K562 (cell line): ENCODE results near the gene PLA2G4F. TPM values are rescaled to one million over a fixed set of nuclear protein-coding genes. Genes with fewer than 3 reads are reported as not detected.

Experiments used
- ATAC-seq: fragments of 200-7000 bp; cut with Tn5 transposase; 3 replicates; pipeline ENCODE4 v1.9.1; 2020; ENCODE audit warnings: moderate library complexity
- Bru-seq: library from RNA; stranded (reverse); fragments of 400-500 nt; gene quantifications from one replicate; lab custom pipeline; 2021; lab: Mats Ljungman, UMichigan
- BruChase-seq, 2 experiments: library from RNA; stranded (reverse); fragments of 400-500 nt; gene quantifications; one replicate each; lab custom pipeline; 2021; lab: Mats Ljungman, UMichigan
- BruUV-seq: library from RNA; stranded (reverse); fragments of 400-500 nt; replicated peaks from 2 replicates; lab custom pipeline; 2021; lab: Mats Ljungman, UMichigan
- CTCF ChIA-PET: fragments of 300-600 bp; formaldehyde crosslinking; extraction: SDS; loops from one replicate; lab custom pipeline; 2021; ENCODE audit warnings: low intra/inter-chr PET ratio; lab: Yijun Ruan, JAX
- POLR2A ChIA-PET: fragments of 300-600, 350-650 bp; sonication (Branson Sonifier 250); formaldehyde crosslinking; extraction: SDS; loops from one replicate; lab custom pipeline; 2021; ENCODE audit warnings: antibody characterized with exemption, inconsistent platforms; lab: Yijun Ruan, JAX
- DNase-seq, 4 experiments: peaks; one replicate each; pipeline versions ENCODE4 v3.0.0 to v3.0.0-alpha.2; 2011 to 2018; ENCODE audit warnings: low spot score in 3 of 4, mixed read lengths in 3 of 4; ENCODE audit errors: extremely low read depth in 1 of 4
- FAIRE-seq: peaks from 2 replicates; lab custom pipeline; 2011; peaks lifted over from hg19 to GRCh38; lab: Jason Lieb, UNC
- H2AFZ ChIP-seq: 2 replicates; pipeline ENCODE4 v1.6.0; 2011; ENCODE audit warnings: low read depth, low read length, control low read depth, inconsistent platforms
- H3K27ac ChIP-seq: fragments of 200-600 bp; 3 replicates; pipeline ENCODE4 v1.8.0; 2011; ENCODE audit warnings: low read depth, mild to moderate bottlenecking, control low read depth, inconsistent platforms, low read length, moderate library complexity, mixed read lengths; ENCODE audit errors: extremely low read depth
- H3K27me3 ChIP-seq, 2 experiments: fragments of 300-600 bp in 1 of 2; 2 replicates in 1 of 2; 3 replicates in 1 of 2; pipeline versions ENCODE4 v1.6.0 to v1.8.0; 2011; ENCODE audit warnings: inconsistent platforms in 2 of 2, low read length in 2 of 2, mild to moderate bottlenecking in 1 of 2, mixed read lengths in 1 of 2, moderate library complexity in 1 of 2; ENCODE audit not compliant: control insufficient read depth in 2 of 2, insufficient read depth in 2 of 2
- H3K36me3 ChIP-seq: fragments of 300-600 bp; 3 replicates; pipeline ENCODE4 v1.8.0; 2011; ENCODE audit warnings: mild to moderate bottlenecking, low read length, inconsistent platforms; ENCODE audit not compliant: control insufficient read depth, insufficient read depth
- H3K4me1 ChIP-seq, 2 experiments: fragments of 200-600 bp in 1 of 2; replicated peaks in 1 of 2; 2 replicates in 1 of 2; 3 replicates in 1 of 2; pipeline versions ENCODE4 v1.5.1 to v1.8.0; 2011; ENCODE audit warnings: inconsistent platforms in 2 of 2, low read length in 2 of 2, mild to moderate bottlenecking in 1 of 2, mixed read lengths in 1 of 2, moderate library complexity in 1 of 2; ENCODE audit not compliant: control insufficient read depth in 2 of 2, insufficient read depth in 2 of 2
- H3K4me2 ChIP-seq: 2 replicates; pipeline ENCODE4 v1.6.1; 2011; ENCODE audit warnings: low read length, control low read depth, inconsistent platforms, mixed read lengths; ENCODE audit not compliant: insufficient read depth
- H3K4me3 ChIP-seq: fragments of 200-600 bp; sonication (generic), shearing (Covaris generic); 2 replicates; pipeline ENCODE4 v1.5.1; 2016; ENCODE audit warnings: control low read depth, inconsistent platforms
- H3K79me2 ChIP-seq: fragments of 200-600 bp; 3 replicates; pipeline ENCODE4 v1.8.0; 2011; ENCODE audit warnings: low read length, inconsistent platforms; ENCODE audit not compliant: control insufficient read depth, insufficient read depth
- H3K9ac ChIP-seq, 2 experiments: 2 replicates each; pipeline versions ENCODE4 v1.6.0 to v1.6.1; 2011; ENCODE audit warnings: low read depth in 2 of 2, low read length in 2 of 2, control low read depth in 1 of 2, inconsistent platforms in 1 of 2, mild to moderate bottlenecking in 1 of 2, mixed read lengths in 1 of 2; ENCODE audit not compliant: insufficient read depth in 1 of 2
- H3K9me1 ChIP-seq: one replicate; pipeline ENCODE4 v1.6.0; 2011; ENCODE audit warnings: inconsistent platforms, mild to moderate bottlenecking, low read length, moderate library complexity; ENCODE audit not compliant: control insufficient read depth, insufficient read depth
- H3K9me3 ChIP-seq: replicated peaks from 2 replicates; pipeline ENCODE4 v1.5.1; 2011; ENCODE audit warnings: low read depth, low read length, inconsistent platforms; ENCODE audit not compliant: control insufficient read depth, insufficient read depth
- H4K20me1 ChIP-seq: replicated peaks from 2 replicates; pipeline ENCODE4 v1.6.1; 2011; ENCODE audit warnings: low read length, inconsistent platforms, mixed read lengths; ENCODE audit not compliant: control insufficient read depth, insufficient read depth
- DDX20 ChIP-seq: fragments of 450-650 bp; IDR thresholded peaks from 2 replicates; pipeline ENCODE4 v1.6.1; 2016; ENCODE audit warnings: missing genetic modification characterization, low read depth, mild to moderate bottlenecking, missing compliant biosample characterization, moderate library complexity
- DIDO1 ChIP-seq: fragments of 450-650 bp; IDR thresholded peaks from 2 replicates; pipeline ENCODE4 v1.6.1; 2016; ENCODE audit warnings: low read depth, missing biosample characterization, missing genetic modification characterization
- JUNB ChIP-seq: fragments of 450-650 bp; formaldehyde crosslinking; conservative IDR thresholded peaks from 2 replicates; pipeline ENCODE4 v1.4.0; 2020; ENCODE audit warnings: mild to moderate bottlenecking
- KLF16 ChIP-seq: IDR thresholded peaks from 2 replicates; pipeline ENCODE4 v1.6.1; 2016; ENCODE audit warnings: antibody characterized with exemption
- RNF2 ChIP-seq: sonication (generic); IDR thresholded peaks from 2 replicates; pipeline ENCODE4 v1.6.1; 2016
- ZBTB43 ChIP-seq: sonication (generic); formaldehyde crosslinking; IDR thresholded peaks from 2 replicates; pipeline ENCODE4 v1.8.0; 2023; ENCODE audit warnings: mild to moderate bottlenecking, missing genetic modification reagents
- ZNF140 ChIP-seq: fragments of 250-450 bp; sonication (Bioruptor Pico); IDR thresholded peaks from 2 replicates; pipeline ENCODE4 v1.8.0; 2021; ENCODE audit warnings: moderate library complexity, mild to moderate bottlenecking, inconsistent platforms
- ZNF436 ChIP-seq: fragments of 250-450, 450-650 bp; sonication (Bioruptor Pico); formaldehyde crosslinking; IDR thresholded peaks from 2 replicates; pipeline ENCODE4 v1.7.0; 2020; ENCODE audit warnings: mild to moderate bottlenecking
- ZNF561 ChIP-seq: fragments of 450-650 bp; formaldehyde crosslinking; conservative IDR thresholded peaks from 2 replicates; pipeline ENCODE4 v1.4.0; 2020; ENCODE audit warnings: mild to moderate bottlenecking, moderate library complexity
- ZNF584 ChIP-seq: fragments of 200-800 bp; sonication (Bioruptor generic); IDR thresholded peaks from 2 replicates; pipeline ENCODE4 v1.6.1; 2016; ENCODE audit warnings: low read depth, mild to moderate bottlenecking, missing genetic modification characterization, missing compliant biosample characterization
- ZNF764 ChIP-seq: fragments of 250-450 bp; sonication (Bioruptor Pico); IDR thresholded peaks from 2 replicates; pipeline ENCODE4 v1.4.0; 2020; ENCODE audit warnings: low read depth, mild to moderate bottlenecking, moderate library complexity
- WGBS: fragments of 100-300 bp; shearing (Covaris generic); methylation state at CpG from one replicate; pipeline ENCODE4 v1.1.6; 2016; ENCODE audit warnings: low coverage, mixed read lengths; ENCODE audit not compliant: insufficient coverage; ENCODE audit errors: missing lambda C conversion rate; 5-methylcytosine and 5-hydroxymethylcytosine counted together
- in situ Hi-C: fragments of 300-500 bp; cut with MboI; formaldehyde crosslinking; loops from 4 replicates; pipeline ENCODE4 v1.15.0; 2018; ENCODE audit warnings: inconsistent platforms, mixed read lengths
- intact Hi-C: fragments of 100-400 bp; cut with micrococcal nuclease; formaldehyde crosslinking; loops from 2 replicates; pipeline ENCODE4 v1.14.2; 2022
- long read RNA-seq, 3 experiments: library from polyadenylated mRNA in 2 of 3; library from RNA in 1 of 3; unstranded in 2 of 3; stranded (forward) in 1 of 3; transcript quantifications; one replicate each; pipeline ENCODE4 v2.0.0, GENCODE V29; 2019 to 2022
- polyA minus RNA-seq, 3 experiments: library from RNA; depleted of rRNA, polyadenylated mRNA; stranded (reverse); fragments of >200 nt; gene quantifications; 2 replicates each; pipeline ENCODE4 v1.2.3, GENCODE V29; 2011
- polyA plus RNA-seq, 8 experiments: library from polyadenylated mRNA; depleted of rRNA in 4 of 8; stranded (reverse) in 5 of 8; unstranded in 3 of 8; fragments of >200 nt; fragmentation: Nextera tagmentation in 2 of 8; fragmentation: Illumina TruSeq in 1 of 8; extraction: Ambion mirVana in 2 of 8; extraction: Trizol in 1 of 8; gene quantifications; 2 replicates each; pipeline versions ENCODE4 v1.2.1 to v1.2.3, GENCODE V29; 2011 to 2014; ENCODE audit warnings: inconsistent platforms in 1 of 8, missing spikeins in 1 of 8
- total RNA-seq, 7 experiments: library from RNA; depleted of rRNA in 6 of 7; stranded (reverse); fragments of >200 nt in 6 of 7; fragmentation: Illumina TruSeq in 2 of 7; extraction: Trizol in 2 of 7; gene quantifications; 2 replicates each; pipeline versions ENCODE4 v1.2.1 to v1.2.3, GENCODE V29; 2011 to 2021; ENCODE audit warnings: low replicate concordance in 1 of 7
- TF ChIP-seq, protein P1 (sequence below): fragments of 450-650 bp; IDR thresholded peaks from 2 replicates; pipeline ENCODE4 v1.6.1; 2014; ENCODE audit warnings: low read depth, mild to moderate bottlenecking, moderate library complexity, borderline replicate concordance

Gene PLA2G4F, protein sequence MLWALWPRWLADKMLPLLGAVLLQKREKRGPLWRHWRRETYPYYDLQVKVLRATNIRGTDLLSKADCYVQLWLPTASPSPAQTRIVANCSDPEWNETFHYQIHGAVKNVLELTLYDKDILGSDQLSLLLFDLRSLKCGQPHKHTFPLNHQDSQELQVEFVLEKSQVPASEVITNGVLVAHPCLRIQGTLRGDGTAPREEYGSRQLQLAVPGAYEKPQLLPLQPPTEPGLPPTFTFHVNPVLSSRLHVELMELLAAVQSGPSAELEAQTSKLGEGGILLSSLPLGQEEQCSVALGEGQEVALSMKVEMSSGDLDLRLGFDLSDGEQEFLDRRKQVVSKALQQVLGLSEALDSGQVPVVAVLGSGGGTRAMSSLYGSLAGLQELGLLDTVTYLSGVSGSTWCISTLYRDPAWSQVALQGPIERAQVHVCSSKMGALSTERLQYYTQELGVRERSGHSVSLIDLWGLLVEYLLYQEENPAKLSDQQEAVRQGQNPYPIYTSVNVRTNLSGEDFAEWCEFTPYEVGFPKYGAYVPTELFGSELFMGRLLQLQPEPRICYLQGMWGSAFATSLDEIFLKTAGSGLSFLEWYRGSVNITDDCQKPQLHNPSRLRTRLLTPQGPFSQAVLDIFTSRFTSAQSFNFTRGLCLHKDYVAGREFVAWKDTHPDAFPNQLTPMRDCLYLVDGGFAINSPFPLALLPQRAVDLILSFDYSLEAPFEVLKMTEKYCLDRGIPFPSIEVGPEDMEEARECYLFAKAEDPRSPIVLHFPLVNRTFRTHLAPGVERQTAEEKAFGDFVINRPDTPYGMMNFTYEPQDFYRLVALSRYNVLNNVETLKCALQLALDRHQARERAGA
- total RNA-seq (2011; cell fraction: chromatin; rRNA removed; ENCODE audit: low replicate concordance), result not detected in 2 replicates
- not detected in 2 replicates for total RNA-seq (2011; cell fraction: nucleolus; rRNA removed)
- not detected in 2 replicates for total RNA-seq (2011; cell fraction: nucleoplasm; rRNA removed)
- total RNA-seq (2014; rRNA removed), result not detected in 2 replicates
- total RNA-seq (2014; rRNA removed; fragmentation: Illumina TruSeq; extraction: Trizol), result not detected in 2 replicates
- not detected in 2 replicates for total RNA-seq (2015; rRNA removed; fragmentation: Illumina TruSeq; extraction: Trizol)
- total RNA-seq (2021), result 0.02 TPM in 1 of 2 replicates, not detected in the other
- not detected in 2 replicates for polyA plus RNA-seq (2011; rRNA removed)
- not detected in 2 replicates for polyA plus RNA-seq (2011; cell fraction: cytosol; rRNA removed)
- polyA plus RNA-seq (2011; cell fraction: nucleus; rRNA removed), result not detected in 2 replicates
- polyA plus RNA-seq (2012), result not detected in 2 replicates
- polyA plus RNA-seq (2014; fragmentation: Illumina TruSeq; extraction: Trizol), result not detected in 2 replicates
- polyA plus RNA-seq (2014; fragmentation: Nextera tagmentation; extraction: Ambion mirVana), result not detected
- polyA plus RNA-seq (2014; rRNA removed), result not detected in 2 replicates
- polyA minus RNA-seq (2011; rRNA and poly(A)+ RNA removed), result not detected in 2 replicates
- polyA minus RNA-seq (2011; cell fraction: cytosol; rRNA and poly(A)+ RNA removed), result not detected in 2 replicates
- polyA minus RNA-seq (2011; cell fraction: nucleus; rRNA and poly(A)+ RNA removed), result not detected in 2 replicates
- Bru-seq, nascent RNA, result percentile 6 among the genes with signal in this experiment
- percentile 6 among the genes with signal in this experiment for BruChase-seq, experiment 1, labeled RNA remaining after a 2-hour chase
- not detected for BruChase-seq, experiment 2, labeled RNA remaining after a 6-hour chase
- long read RNA-seq, experiment 1, result 0 reads
- long read RNA-seq, experiment 2, result 0 reads
- long read RNA-seq, experiment 3, result 0 reads

GRCh38 chr15:42156243-42156922 is at the start of gene PLA2G4F:
TSS of gene PLA2G4F (minus strand) at chr15:42156636. CDS start at chr15:42156549, 87 bp downstream.
- Histone ChIP-seq H3K9ac (peak within 1 kb of the TSS in 1 of 2 experiments; percentile 76; a peak in 1 of 4 replicates), H3K79me2 (no peaks in the 10 kb centered on the region), H3K27me3 (peaks cover 0 to 7% of the 10 kb centered on the region in 2 experiments; a peak in 2 of 5 replicates), H3K4me3 (no peak within 1 kb of the TSS), H3K9me1 (peaks cover 8% of the 10 kb centered on the region), H3K4me2 (no peak within 1 kb of the TSS), H3K9me3 (no peaks in the 10 kb centered on the region), H2AFZ (0 out of 2 replicates have a peak within 1 kb of the TSS, but pooled peaks have one; percentile 1), H3K27ac (no peak within 1 kb of the TSS; the same call in 2 of the 3 replicates), H3K4me1 (peaks cover 17 to 27% of the 10 kb centered on the region in 2 experiments; a peak in 4 of 5 replicates), H4K20me1 (no peaks in the 10 kb centered on the region), H3K36me3 (peaks cover 28% of the 10 kb centered on the region; the same call in 2 of the 3 replicates)
- no TSS peak for BruUV-seq
- ATAC-seq, result peak; percentile 37
- no peak for FAIRE-seq
- POLR2A ChIA-PET, result interaction anchor here (0.6 to 1.5 kb wide), 6 partner anchors 8 to 25 kb away, joined by 3 to 6 read pairs (median 4); no protein-coding TSS in a partner anchor
- CTCF ChIA-PET, result no interaction called here
- in situ Hi-C loops (no loop called here), intact Hi-C loops (no loop called here)
- DNase-seq, result no peak
- WGBS, result 64% methylated on average over 8 of the region's 8 CpGs
- no peak for TF ChIP-seq ZNF764
- TF ChIP-seq JUNB, result no peak
- no peak for TF ChIP-seq RNF2
- no peak for TF ChIP-seq ZNF140 (CRISPR knock-in tag)
- TF ChIP-seq, protein P1, sequence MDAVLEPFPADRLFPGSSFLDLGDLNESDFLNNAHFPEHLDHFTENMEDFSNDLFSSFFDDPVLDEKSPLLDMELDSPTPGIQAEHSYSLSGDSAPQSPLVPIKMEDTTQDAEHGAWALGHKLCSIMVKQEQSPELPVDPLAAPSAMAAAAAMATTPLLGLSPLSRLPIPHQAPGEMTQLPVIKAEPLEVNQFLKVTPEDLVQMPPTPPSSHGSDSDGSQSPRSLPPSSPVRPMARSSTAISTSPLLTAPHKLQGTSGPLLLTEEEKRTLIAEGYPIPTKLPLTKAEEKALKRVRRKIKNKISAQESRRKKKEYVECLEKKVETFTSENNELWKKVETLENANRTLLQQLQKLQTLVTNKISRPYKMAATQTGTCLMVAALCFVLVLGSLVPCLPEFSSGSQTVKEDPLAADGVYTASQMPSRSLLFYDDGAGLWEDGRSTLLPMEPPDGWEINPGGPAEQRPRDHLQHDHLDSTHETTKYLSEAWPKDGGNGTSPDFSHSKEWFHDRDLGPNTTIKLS, result no peak
- no peak for TF ChIP-seq DDX20 (tag)
- no peak for TF ChIP-seq ZNF436
- no peak for TF ChIP-seq ZNF561
- TF ChIP-seq KLF16, result no peak
- TF ChIP-seq ZBTB43 (CRISPR knock-in tag), result no peak
- no peak for TF ChIP-seq DIDO1
- TF ChIP-seq ZNF584, result no peak
